ENCODE measurements around the gene GJA4.

Gene GJA4

DNA sequence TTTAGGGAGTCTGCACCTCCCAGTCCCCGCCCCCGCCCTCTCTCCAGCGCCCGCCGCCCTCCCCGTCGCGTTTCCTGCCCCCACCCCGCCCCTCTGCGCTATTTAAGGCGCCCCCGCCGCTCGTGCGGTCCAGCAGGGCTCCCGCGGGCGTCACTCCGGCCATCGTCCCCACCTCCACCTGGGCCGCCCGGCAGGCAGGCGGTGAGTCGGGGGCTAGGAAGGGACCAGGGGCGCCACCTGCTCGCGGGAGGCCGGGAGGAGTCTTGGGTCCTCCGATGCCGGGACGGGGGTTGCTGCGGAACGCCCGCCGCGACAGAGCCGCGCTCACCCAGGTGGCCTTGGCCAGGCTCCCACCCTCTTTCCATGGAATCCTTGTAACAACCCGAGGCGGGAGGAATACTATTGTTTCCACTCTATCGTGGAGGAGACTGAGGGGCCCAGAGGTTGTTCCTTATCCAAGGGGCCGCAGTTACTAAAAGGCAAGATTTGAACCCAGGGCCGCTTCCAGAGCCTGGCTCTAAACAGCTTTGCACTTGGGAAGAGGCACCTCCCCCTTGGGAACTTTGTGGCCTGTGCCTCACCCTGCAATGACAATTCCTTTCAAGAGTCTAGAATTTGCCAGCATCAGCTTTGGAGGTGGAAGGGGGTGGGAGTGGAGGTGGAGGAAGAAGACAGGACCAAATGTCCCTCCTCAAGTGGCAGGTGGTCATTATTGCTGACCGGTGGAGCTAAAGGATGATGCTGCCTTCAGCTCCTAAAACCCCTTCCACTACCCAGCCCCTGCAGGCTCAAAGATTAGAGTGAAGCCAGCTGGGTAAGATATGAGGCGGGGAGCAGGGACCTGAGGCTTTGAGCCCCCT is at the start of gene GJA4:
TSS of gene GJA4 (plus strand) at position 132 of the 860 bp plus-strand sequence. CDS start 1,215 bp downstream, outside the sequence.
- TF ChIP-seq JUND (IDR thresholded peaks at IDR 0.05; ENCODE audit: low read depth): no peak
- DNase-seq (ENCODE audit: low read depth in 1 of 2, low spot score in 1 of 2): no peak
- in situ Hi-C loops (cut with HindIII; ENCODE audit: low pct_unique_long_range_greater_than_20kb, low sequenced_read_pairs): no loop called here

DNA sequence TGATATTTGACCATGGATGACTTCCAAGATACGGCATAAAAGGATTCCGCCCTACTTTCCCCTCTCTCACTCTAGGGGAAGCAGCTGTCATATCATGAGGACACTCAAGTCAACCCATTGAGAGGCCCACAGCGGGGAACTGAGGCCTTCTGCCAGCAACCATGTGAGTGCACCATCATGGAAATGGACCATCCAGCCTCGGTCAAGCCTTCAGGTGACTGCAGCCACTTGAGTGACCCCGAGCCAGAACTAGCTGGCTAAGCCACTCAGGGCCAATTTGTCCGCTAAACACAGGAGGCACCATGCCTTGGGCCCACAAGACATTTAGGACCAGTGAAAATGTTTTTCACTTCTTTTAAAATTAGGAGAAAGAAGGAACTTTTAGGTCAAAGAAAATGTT is 49.0 kb upstream of the GJA4 start:
- no peak for DNase-seq (ENCODE audit: low read depth in 1 of 2, low spot score in 1 of 2)
- no peak for TF ChIP-seq JUND (IDR thresholded peaks at IDR 0.05; ENCODE audit: low read depth)
- in situ Hi-C loops (cut with HindIII; ENCODE audit: low pct_unique_long_range_greater_than_20kb, low sequenced_read_pairs): no loop called here

DNA sequence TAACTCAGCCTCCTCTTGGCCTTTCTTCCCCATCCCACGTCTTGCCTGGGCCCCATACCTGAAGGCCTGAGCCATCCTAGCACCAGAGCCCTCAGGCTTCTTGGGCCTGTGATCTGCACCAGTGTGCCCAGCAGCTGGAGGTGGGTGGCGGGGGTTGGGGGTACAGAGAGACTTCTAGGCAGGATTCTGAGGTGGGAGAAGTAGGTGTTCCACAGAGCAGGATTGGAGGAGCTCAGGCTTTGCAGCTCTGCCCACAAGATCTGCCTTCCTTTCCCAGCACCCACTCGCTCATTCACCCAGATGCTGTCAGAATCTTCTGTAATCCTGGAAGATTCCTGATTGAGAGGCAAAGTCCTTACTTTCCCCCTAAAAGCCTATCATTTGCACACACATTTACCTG is 47.9 kb upstream of the GJA4 start:
- TF ChIP-seq JUND (IDR thresholded peaks at IDR 0.05; ENCODE audit: low read depth): no peak
- in situ Hi-C loops (cut with HindIII; ENCODE audit: low pct_unique_long_range_greater_than_20kb, low sequenced_read_pairs): no loop called here
- no peak for DNase-seq (ENCODE audit: low read depth in 1 of 2, low spot score in 1 of 2)

DNA sequence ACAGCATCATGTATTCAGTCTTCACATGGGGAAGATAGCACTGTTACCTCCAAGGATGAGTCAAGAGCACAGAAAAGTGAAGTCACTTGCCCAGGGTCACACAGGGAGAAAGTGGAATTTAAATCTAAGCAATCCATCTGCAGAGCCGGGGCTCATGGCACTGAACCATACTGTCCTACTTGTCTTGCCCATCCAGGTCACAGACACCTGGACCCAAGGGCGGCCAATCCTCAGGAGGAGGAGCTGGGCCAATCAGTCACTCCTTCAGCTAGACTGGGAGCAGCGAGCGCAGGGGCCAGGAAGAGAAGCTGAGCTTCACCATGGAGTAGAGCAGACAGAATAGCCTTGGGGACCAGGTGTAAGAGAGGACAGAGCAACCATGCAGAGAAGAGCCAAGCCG is 47.1 kb upstream of the GJA4 start:
- in situ Hi-C loops (cut with HindIII; ENCODE audit: low pct_unique_long_range_greater_than_20kb, low sequenced_read_pairs): no loop called here
- DNase-seq (ENCODE audit: low read depth in 1 of 2, low spot score in 1 of 2): no peak
- TF ChIP-seq JUND (IDR thresholded peaks at IDR 0.05; ENCODE audit: low read depth): no peak

- DNase-seq (ENCODE audit: low read depth in 1 of 2, low spot score in 1 of 2): no peak
- in situ Hi-C loops (cut with HindIII; ENCODE audit: low pct_unique_long_range_greater_than_20kb, low sequenced_read_pairs): no loop called here
- no peak for TF ChIP-seq JUND (IDR thresholded peaks at IDR 0.05; ENCODE audit: low read depth)
Observed at GRCh38 chr1:34746101-34746500, 46.7 kb upstream of the GJA4 start.

DNA sequence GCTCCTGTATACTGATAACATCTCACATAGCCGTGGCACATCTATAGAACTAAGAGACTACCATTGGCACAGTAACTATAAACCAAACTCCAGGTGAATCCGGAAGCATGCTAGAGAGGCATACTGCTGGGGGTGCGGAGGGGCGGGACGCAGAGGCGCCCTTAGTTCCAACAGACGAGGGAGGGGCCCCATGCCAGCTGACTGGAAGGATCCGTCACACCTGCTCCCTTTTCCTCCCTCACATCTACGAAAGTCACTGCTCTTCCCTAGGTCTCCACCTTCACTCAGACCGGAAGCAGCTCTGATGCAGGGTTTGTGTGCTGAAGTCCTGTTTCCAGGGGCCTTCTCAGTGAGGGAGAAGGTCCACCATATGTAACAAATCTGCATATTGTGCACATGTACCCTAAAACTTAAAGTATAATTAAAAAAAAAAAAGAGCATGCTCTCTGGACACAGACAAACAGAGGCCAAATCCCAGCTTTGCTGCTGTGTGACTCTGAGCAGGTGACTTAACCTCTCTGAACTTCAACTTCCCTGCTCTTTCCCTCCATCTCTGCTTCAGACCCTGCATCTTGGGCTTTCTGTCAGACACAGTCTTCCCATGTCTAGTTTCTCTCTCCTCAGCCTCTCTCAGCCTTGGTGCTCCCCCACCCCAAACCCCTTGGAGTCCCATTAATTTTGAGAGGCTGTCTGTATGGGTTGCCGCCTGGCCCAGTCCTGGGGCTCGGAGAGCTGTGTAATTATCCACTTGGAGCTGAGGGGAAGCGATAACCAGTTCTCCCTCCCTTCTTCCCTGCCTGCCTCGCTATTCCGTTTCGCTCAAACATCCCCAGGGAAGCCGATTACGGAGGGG is 45.8 kb upstream of the GJA4 start:
- no peak for TF ChIP-seq JUND (IDR thresholded peaks at IDR 0.05; ENCODE audit: low read depth)
- DNase-seq (ENCODE audit: low read depth in 1 of 2, low spot score in 1 of 2): no peak
- in situ Hi-C loops (cut with HindIII; ENCODE audit: low pct_unique_long_range_greater_than_20kb, low sequenced_read_pairs): no loop called here

DNA sequence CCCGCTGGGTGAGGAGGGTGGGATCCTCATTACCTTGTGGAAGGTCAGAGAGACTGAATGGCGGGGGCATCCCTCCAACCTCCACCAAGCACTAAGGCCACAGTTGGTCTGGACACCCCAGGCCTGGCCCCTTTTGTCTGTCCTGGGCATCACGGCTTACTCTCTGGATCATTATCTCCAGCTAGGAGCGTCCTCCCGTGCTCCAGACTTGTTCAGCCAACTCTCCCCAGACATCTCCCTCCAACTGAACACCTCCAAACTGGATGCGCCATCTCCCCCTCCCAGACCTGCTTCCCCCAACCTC is 45.2 kb upstream of the GJA4 start:
- no peak for TF ChIP-seq JUND (IDR thresholded peaks at IDR 0.05; ENCODE audit: low read depth)
- in situ Hi-C loops (cut with HindIII; ENCODE audit: low pct_unique_long_range_greater_than_20kb, low sequenced_read_pairs): no loop called here
- no peak for DNase-seq (ENCODE audit: low read depth in 1 of 2, low spot score in 1 of 2)

GRCh38 chr1:34749992-34750391 is 42.8 kb upstream of the GJA4 start:
- in situ Hi-C loops (cut with HindIII; ENCODE audit: low pct_unique_long_range_greater_than_20kb, low sequenced_read_pairs): no loop called here
- no peak for DNase-seq (ENCODE audit: low read depth in 1 of 2, low spot score in 1 of 2)
- TF ChIP-seq JUND (IDR thresholded peaks at IDR 0.05; ENCODE audit: low read depth): no peak

DNA sequence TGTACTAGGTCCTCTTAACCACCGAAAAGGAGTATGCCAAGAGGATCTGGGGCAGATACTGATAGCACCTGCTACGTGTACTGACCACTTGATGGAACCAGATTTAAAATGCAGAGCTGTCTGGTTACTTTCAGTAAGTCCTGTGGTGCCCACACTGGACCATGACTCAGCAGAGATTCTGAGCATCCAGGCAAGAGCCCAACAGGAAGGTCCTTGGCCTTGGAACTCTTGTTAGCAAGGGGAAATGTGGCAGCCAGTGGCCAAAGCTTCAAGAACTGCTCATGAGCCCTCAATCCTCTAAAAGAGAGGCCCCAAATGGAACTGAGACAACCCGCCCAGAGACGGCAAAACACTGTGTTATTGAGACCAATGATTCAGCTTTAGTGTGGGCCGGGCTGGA is 42.2 kb upstream of the GJA4 start:
- no peak for TF ChIP-seq JUND (IDR thresholded peaks at IDR 0.05; ENCODE audit: low read depth)
- no peak for DNase-seq (ENCODE audit: low read depth in 1 of 2, low spot score in 1 of 2)
- in situ Hi-C loops (cut with HindIII; ENCODE audit: low pct_unique_long_range_greater_than_20kb, low sequenced_read_pairs): no loop called here

- no peak for DNase-seq (ENCODE audit: low read depth in 1 of 2, low spot score in 1 of 2)
- in situ Hi-C loops (cut with HindIII; ENCODE audit: low pct_unique_long_range_greater_than_20kb, low sequenced_read_pairs): no loop called here
- no peak for TF ChIP-seq JUND (IDR thresholded peaks at IDR 0.05; ENCODE audit: low read depth)
Observed at GRCh38 chr1:34753163-34753562, 39.6 kb upstream of the GJA4 start.

DNA sequence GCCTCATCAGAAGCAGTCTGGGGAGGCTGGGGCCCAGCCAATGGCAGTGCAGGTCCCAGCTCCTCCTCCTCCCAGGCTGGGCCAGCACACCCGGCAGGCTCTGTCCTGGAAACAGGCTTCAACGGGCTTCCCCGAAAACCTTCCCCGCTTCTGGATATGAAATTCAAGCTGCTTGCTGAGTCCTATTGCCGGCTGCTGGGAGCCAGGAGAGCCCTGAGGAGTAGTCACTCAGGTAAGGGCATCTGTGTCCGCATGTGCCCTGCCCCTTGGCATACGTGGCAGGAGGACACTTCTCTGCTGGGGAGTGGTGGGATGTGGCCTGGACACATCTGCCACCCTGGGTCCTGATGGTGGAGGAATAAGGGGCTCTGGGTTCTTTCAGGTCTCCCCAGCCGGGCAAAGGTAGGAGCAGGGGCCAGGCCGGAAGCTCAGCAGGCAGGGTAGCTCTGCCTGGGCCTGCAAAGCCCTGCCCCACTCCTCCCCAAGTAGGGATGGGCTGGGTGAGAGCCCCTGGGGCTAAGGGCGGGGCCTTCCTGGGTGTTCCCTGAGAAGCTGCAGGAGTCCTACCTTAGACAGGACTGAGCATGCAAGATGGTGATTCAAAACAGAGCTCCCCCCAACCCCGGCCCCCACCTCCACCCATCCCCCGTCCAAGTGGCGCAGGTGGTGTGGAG is 37.7 kb upstream of the GJA4 start, which contains the start of gene GJB5:
TSS of gene GJB5 (plus strand) at position 84 of the 674 bp plus-strand sequence. CDS start 2,284 bp downstream, outside the sequence.
- DNase-seq (ENCODE audit: low read depth in 1 of 2, low spot score in 1 of 2): peak in 1 of 2 experiments; percentile 76
- no peak for TF ChIP-seq JUND (IDR thresholded peaks at IDR 0.05; ENCODE audit: low read depth)
- in situ Hi-C loops (cut with HindIII; ENCODE audit: low pct_unique_long_range_greater_than_20kb, low sequenced_read_pairs): no loop called here

GRCh38 chr1:34755961-34756360 is 36.8 kb upstream of the GJA4 start:
- DNase-seq (ENCODE audit: low read depth in 1 of 2, low spot score in 1 of 2): no peak
- TF ChIP-seq JUND (IDR thresholded peaks at IDR 0.05; ENCODE audit: low read depth): no peak
- in situ Hi-C loops (cut with HindIII; ENCODE audit: low pct_unique_long_range_greater_than_20kb, low sequenced_read_pairs): no loop called here

All from T47D (cell line).